Amniotic stem cell (primary cell): ENCODE measurements around the gene EEF1A2.

Experiments
- DNase-seq: peaks from one replicate; lab custom pipeline; 2025; lab: John Stamatoyannopoulos, UW

Gene EEF1A2

DNA sequence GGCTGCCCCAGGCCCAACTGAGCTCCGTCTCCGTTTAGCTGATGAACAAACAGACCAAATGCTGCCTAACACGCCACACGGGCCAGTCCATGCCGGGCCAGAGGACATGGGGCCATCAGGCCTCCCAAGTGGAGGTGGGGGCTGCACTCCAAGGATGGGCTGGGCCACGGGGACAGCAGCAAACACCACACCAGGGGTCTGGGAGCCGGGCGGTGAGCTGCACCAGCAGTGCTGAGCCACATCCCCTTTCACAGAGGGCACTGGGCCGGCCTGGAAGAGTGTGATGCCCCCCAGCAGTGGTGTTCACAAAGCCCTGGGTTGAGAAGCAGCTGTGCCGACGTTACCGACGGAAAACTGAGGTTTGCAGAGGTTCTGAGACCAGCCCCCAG lies 29.2 kb downstream of the EEF1A2 start:
- no peak for DNase-seq

- DNase-seq = no peak
Observed at GRCh38 chr20:63469019-63469712, 29.7 kb downstream of the EEF1A2 start.

GRCh38 chr20:63468421-63468820 lies 30.5 kb downstream of the EEF1A2 start:
- DNase-seq = no peak

- DNase-seq = no peak
Observed at GRCh38 chr20:63467294-63468083, 31.4 kb downstream of the EEF1A2 start.

DNA sequence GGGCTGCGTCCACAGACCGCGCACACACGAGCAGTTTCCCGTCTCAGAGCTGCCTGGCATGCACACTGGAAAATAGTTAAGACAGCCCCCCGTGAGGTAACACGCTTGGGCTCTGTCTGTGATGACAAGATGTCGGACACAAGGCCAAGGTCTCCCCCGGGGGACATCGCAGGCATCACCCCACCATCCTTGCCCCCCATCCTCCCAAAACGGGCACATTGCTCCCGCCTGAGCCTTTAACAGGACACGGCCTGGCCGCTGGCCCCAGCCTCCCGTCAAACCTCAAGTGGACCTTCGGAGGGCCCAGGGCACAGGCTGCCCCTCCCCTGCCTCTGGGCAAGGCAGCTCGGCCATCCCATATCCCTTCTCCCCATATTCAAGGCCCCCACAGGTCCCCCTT lies 32.0 kb downstream of the EEF1A2 start:
- DNase-seq = no peak

DNA sequence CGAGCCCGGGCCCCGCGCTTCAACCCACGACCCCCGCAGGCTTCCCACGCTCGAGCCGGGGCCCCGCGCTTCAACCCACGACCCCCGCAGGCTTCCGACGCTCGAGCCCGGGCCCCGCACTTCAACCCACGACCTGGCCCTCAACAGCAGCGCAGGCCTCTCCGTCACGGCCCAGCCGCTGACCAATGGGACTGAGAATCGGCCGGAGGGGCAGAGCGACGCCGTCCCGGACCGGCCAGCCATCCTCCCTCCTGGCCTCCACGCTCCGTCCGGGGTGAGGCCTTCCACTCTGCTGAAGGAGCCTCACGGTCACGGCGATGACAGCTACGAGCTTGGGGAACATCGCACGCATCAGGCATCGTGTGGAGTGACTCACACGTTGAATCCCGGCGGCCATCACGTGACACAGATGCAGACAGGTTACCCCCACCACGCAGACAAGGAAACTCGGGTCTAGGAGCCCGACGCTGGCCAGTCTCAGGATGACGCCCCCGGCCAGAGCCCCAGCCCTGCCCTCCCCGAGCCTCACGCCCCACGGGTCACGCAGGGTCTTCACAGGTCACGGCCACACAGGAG lies 32.5 kb downstream of the EEF1A2 start:
- DNase-seq = no peak

DNA sequence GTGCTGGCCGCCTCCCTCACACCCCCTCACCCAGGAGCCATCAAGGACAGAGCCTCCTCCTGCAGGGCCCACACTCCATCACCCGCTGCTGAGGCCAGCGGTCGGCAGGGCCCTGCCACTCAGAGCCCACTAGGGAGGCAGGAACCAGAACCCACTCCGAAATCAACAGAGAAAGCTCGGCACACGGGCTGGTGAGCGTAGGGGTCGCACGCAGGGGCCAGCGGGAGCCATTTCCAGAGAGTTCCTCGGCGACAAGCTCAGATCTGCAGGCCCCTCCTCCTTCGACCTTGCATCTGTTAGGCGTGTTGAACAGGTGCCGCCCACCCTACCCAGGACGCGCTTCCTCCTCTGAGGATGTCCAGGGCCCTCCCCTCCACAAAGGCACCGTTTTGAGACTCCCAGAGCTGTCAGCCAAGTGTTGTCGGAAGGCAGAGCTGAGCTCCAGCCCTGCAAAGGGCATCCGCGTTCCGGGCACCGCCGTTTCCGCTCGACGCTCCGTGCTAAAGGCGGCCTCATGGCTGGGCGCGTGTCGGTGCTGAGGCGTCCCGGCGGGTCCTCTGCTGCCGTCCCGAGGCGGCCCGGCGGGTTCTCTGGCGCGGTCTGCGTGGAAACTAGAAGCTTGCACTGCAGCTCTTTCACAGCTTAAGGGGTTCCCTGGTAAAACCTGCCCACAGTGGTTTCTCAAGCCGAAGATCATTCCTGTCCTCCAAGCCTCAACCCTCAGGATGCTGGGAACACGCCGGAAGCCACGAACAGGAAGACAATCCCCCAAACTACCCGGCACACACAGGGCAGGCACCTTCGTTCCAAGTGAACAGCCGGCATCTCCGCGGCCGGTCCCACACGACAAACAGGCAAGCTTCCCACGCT lies 33.3 kb downstream of the EEF1A2 start:
- DNase-seq = no peak

DNA sequence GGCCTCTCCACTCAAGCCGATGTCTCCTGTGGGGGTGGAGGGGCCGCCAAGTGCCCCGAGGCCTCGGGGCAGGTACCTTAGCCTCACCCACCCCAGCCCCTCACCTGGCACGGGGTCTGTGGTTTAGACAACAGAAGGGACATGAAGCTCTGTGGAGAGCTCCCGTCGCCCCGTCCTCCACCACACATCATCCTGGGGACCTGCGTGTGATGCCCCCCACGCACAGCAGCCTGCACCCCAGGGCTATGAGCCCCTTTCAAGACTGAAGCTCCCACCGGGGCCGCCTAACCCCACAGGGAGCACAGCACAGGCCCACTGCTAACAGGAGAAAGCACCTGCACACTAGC lies 34.6 kb downstream of the EEF1A2 start:
- no peak for DNase-seq

- no peak for DNase-seq
Observed at GRCh38 chr20:63463400-63464288, 35.2 kb downstream of the EEF1A2 start.

DNA sequence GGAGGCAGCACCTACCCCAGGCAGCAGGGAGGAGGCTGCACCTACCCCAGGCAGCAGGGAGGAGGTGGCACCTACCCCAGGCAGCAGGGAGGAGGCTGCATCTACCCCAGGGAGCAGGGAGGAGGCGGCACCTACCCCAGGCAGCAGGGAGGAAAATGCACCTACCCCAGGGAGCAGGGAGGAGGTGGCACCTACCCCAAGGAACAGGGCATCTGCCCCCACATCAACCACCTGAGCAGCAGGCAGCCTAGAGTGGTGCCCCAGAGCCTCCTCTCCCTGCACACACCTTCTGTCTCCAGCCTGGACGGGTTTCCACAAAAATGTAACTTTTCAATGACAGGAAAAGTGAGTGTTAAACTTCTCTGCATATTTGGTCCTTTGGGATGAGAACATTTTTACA lies 36.6 kb downstream of the EEF1A2 start:
- DNase-seq = no peak

- no peak for DNase-seq
Observed at GRCh38 chr20:63461104-63461763, 37.6 kb downstream of the EEF1A2 start.

GRCh38 chr20:63459070-63459380 lies 39.9 kb downstream of the EEF1A2 start:
- DNase-seq = no peak

DNA sequence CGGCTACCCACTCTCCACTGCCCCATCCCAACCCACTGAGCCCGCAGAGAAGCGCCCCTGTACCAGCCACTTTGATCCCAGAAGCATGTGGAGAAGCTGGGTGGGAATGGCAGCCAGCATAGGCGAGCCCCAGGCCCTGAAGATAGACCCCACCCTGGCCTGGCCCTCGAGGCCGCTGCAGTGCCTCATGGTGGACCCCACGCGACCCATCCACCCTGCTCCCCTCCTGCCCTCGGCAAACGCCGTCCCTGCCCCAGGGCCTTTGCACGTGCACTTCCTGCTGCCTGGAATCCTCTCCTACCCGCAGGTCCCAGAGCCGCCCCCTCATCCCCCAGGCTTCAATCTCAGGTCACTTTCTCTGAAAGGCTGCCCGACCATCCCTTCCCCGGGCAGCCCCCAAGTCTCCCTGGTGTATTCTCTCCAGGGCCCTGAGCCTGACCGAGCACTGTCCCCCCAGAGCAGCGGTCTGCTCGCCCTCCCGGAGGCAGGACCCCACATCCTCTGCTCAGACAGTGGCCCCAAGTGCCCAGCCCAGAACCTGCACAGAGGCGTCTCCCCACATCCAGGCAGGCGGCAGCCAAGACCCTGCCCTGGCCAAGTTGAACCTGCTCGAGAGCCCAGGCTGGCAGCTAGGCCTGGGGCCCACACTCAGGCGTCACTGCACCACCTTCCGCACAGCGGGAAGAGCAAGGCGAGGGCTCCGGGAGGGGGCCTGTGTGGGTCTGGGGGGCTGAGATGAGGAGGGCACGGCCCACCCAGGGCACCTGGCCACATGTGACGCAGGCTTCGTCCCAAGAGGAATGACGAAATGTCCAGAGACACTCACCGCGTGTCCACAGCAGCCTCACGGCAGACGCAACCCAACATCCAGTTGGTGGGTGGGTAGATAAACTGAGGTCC lies 40.5 kb downstream of the EEF1A2 start:
- no peak for DNase-seq

DNA sequence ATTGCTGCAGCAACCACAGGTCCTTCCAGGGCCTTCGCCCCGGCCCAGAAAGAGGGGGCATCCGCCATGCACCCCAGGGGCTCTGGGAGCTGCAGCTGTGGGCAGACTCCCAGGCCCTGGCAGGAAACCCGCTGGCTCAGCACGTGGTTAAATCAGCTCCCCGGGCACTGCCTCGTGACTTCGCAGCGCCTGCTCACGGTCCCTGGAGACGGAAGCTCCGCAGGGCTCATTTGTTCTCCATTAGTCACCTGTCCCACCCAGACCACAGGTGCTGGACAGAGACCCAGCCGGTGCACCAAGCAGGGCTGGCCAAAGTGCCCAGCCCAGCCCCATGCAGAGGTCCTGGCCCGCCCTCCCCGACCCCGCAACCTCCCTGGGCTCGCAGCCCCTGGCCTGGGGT lies 41.1 kb downstream of the EEF1A2 start:
- no peak for DNase-seq

DNA sequence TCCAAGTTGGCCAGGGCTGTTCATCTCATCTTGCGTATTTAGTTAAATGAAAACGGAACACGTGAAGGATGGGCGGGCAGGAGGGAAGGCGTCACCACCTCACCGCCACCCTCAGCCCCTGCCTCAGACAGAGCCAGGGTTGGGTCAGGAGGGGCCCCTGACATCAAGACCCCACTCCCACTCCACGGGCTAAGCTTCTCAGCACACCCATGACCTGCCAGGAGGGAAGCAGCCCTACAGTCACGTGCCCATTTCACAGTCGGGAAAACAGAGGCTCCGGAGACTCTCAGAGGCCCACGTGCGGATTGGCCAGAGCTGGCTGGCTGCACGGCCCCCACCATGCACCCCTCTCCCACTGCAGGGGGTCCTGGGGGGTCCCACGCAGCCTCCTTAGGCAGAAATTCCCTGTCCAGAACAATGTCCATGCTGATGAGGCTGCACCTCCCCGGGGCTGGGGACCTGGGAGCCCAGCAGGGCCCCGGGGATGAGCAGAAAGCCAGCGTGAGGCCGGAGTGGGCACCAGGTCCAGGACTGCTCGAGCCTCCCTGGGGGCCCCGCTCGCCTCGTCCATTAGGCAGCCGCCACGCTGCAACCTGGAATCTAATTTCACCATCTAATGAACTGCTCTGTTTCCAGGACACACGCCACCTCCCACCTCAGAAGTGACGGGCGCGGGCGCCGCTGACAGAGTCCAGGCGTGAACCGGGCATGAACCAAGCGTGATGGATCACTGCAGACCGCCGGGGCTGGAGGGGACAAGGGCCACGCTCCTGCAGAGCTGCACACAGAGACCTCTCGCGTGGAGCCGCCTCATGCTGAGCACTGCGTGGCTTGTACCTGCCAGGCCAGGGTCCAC lies 42.2 kb downstream of the EEF1A2 start:
- DNase-seq = no peak

DNA sequence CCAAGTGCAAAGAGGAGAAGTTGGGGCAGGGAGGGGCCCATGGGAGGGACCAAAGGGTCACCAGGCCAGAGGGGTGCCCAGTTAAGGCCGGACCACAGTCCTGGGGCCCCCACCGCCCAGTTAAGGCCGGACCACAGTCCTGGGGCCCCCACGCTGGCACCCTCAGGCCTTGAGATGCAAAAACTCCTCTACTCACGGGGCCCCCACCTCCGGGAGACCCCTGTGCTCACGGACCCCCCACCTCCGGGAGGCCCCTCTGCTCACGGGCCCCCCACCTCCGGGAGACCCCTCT lies 43.4 kb downstream of the EEF1A2 start:
- DNase-seq = no peak

GRCh38 chr20:63454731-63455567 lies 43.9 kb downstream of the EEF1A2 start:
- DNase-seq = no peak

- no peak for DNase-seq
Observed at GRCh38 chr20:63452821-63453523, 45.9 kb downstream of the EEF1A2 start.
